ENCODE measurements around the gene MCU.

- TF ChIP-seq, protein P1, sequence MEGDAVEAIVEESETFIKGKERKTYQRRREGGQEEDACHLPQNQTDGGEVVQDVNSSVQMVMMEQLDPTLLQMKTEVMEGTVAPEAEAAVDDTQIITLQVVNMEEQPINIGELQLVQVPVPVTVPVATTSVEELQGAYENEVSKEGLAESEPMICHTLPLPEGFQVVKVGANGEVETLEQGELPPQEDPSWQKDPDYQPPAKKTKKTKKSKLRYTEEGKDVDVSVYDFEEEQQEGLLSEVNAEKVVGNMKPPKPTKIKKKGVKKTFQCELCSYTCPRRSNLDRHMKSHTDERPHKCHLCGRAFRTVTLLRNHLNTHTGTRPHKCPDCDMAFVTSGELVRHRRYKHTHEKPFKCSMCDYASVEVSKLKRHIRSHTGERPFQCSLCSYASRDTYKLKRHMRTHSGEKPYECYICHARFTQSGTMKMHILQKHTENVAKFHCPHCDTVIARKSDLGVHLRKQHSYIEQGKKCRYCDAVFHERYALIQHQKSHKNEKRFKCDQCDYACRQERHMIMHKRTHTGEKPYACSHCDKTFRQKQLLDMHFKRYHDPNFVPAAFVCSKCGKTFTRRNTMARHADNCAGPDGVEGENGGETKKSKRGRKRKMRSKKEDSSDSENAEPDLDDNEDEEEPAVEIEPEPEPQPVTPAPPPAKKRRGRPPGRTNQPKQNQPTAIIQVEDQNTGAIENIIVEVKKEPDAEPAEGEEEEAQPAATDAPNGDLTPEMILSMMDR (IDR thresholded peaks at IDR 0.05): no peak
- TF ChIP-seq MXI1 (IDR thresholded peaks at IDR 0.05; ENCODE audit: low read depth, low read length): no peak
Measured at GRCh38 chr10:72790216-72790990, 98.5 kb downstream of the MCU start.

All from SK-N-SH (cell line).